Retinal pigment epithelial cell (primary cell): ENCODE measurements around the gene CCDC78.

Experiments
- DNase-seq: peaks from one replicate; pipeline ENCODE4 v3.0.0-alpha.2; 2010; ENCODE audit warnings: low read depth
- H3K4me3 ChIP-seq: 2 replicates; pipeline ENCODE4 v1.5.1; 2011; ENCODE audit warnings: mild to moderate bottlenecking, low read length, control low read depth, moderate library complexity
- CTCF ChIP-seq: conservative IDR thresholded peaks from 2 replicates; pipeline ENCODE4 v1.5.1; 2011; ENCODE audit warnings: low read depth, low read length, control low read depth, inconsistent platforms

The CCDC78 gene

GRCh38 chr16:675884-676564 is 50.2 kb downstream of the CCDC78 start:
- peak overlapping the region; percentile 46 for H3K4me3 ChIP-seq
- no peak for DNase-seq
- TF ChIP-seq CTCF = no peak

- H3K4me3 ChIP-seq = peak within 1 kb of the TSS; percentile 46
- TF ChIP-seq CTCF = no peak
- no peak for DNase-seq
These were observed 51.0 kb downstream of the CCDC78 start, which contains the start of gene RHBDL1 for GRCh38 chr16:674968-675883. Gene RHBDL1, plus strand, starts transcription at chr16:675671. Its CDS starts 120 bp downstream, at chr16:675791.

GRCh38 chr16:674214-674881 is 51.9 kb downstream of the CCDC78 start:
- DNase-seq = no peak
- H3K4me3 ChIP-seq = no peak overlapping the region
- no peak for TF ChIP-seq CTCF

- DNase-seq = no peak
- H3K4me3 ChIP-seq = no peak overlapping the region
- no peak for TF ChIP-seq CTCF
These were observed 52.7 kb downstream of the CCDC78 start for GRCh38 chr16:673399-673991.

- no peak for DNase-seq
- TF ChIP-seq CTCF = no peak
- no peak overlapping the region for H3K4me3 ChIP-seq
These were observed 53.4 kb downstream of the CCDC78 start for GRCh38 chr16:672851-673250.
